NT2/D1 (cell line): ENCODE results near the gene MTCH1.

Experiments used
- SUZ12 ChIP-seq: IDR thresholded peaks from 2 replicates; pipeline ENCODE4 v1.6.1; 2011; ENCODE audit not compliant: insufficient read length, insufficient read depth; ENCODE audit errors: extremely low read depth
- ZNF274 ChIP-seq: IDR thresholded peaks from 2 replicates; pipeline ENCODE4 v1.6.1; 2011; ENCODE audit warnings: mild to moderate bottlenecking, low read depth, low read length

GRCh38 chr6:36964908-36965307 lies 21.1 kb downstream of the MTCH1 start:
- no peak for TF ChIP-seq SUZ12
- TF ChIP-seq ZNF274: no peak
